HepG2 (cell line): Measurements from ENCODE around the gene MAP3K5. TPM values are rescaled to one million over a fixed set of nuclear protein-coding genes. Genes with fewer than 3 reads are reported as not detected.

ENCODE experiments used
- AKAP8 ChIP-seq: sonication (generic); formaldehyde crosslinking; IDR thresholded peaks from 2 replicates; pipeline ENCODE4 v1.5.1; 2020; ENCODE audit warnings: mild to moderate bottlenecking, missing genetic modification reagents
- ATF7 ChIP-seq, 2 experiments: fragments of 450-650 bp in 1 of 2; sonication (generic) in 1 of 2; formaldehyde crosslinking in 1 of 2; IDR thresholded peaks; 2 replicates each; pipeline versions ENCODE4 v1.4.0 to v1.6.1; 2016 to 2020; ENCODE audit warnings: antibody characterized with exemption in 1 of 2, mild to moderate bottlenecking in 1 of 2, missing genetic modification reagents in 1 of 2
- CTCF ChIP-seq: sonication (generic); formaldehyde crosslinking; IDR thresholded peaks from 2 replicates; pipeline ENCODE4 v1.5.0; 2020; ENCODE audit warnings: mild to moderate bottlenecking, missing genetic modification reagents, moderate library complexity
- HMG20A ChIP-seq: IDR thresholded peaks from 2 replicates; pipeline ENCODE4 v1.6.1; 2016; ENCODE audit warnings: borderline replicate concordance
- HNF1B ChIP-seq: sonication (generic); formaldehyde crosslinking; IDR thresholded peaks from 2 replicates; pipeline ENCODE4 v1.5.1; 2020; ENCODE audit warnings: mild to moderate bottlenecking, moderate library complexity, missing genetic modification reagents
- MIXL1 ChIP-seq: IDR thresholded peaks from 2 replicates; pipeline ENCODE4 v1.6.1; 2016
- RAD21 ChIP-seq: fragments of 450-650 bp; formaldehyde crosslinking; IDR thresholded peaks from 2 replicates; pipeline ENCODE4 v1.5.0; 2020; ENCODE audit warnings: mild to moderate bottlenecking
- RAD51 ChIP-seq: fragments of 450-650 bp; IDR thresholded peaks from 2 replicates; pipeline ENCODE4 v1.6.1; 2016; ENCODE audit warnings: borderline replicate concordance
- SALL1 ChIP-seq: sonication (generic); formaldehyde crosslinking; IDR thresholded peaks from 2 replicates; pipeline ENCODE4 v1.8.0; 2022; ENCODE audit warnings: mild to moderate bottlenecking, missing genetic modification reagents
- XRCC5 ChIP-seq: fragments of 200-400 bp; formaldehyde crosslinking; optimal IDR thresholded peaks from 2 replicates; pipeline ENCODE3; 2017; ENCODE audit warnings: mild to moderate bottlenecking, low read length
- ZFP90 ChIP-seq: sonication (generic); formaldehyde crosslinking; IDR thresholded peaks from 2 replicates; pipeline ENCODE4 v1.8.0; 2022; ENCODE audit warnings: missing genetic modification reagents, mild to moderate bottlenecking, inconsistent platforms, borderline replicate concordance
- ZNF282 ChIP-seq: fragments of 450-650 bp; IDR thresholded peaks from 2 replicates; pipeline ENCODE4 v1.6.1; 2018; ENCODE audit not compliant: partially characterized antibody
- ZNF33A ChIP-seq: sonication (generic); formaldehyde crosslinking; IDR thresholded peaks from 2 replicates; pipeline ENCODE4 v1.5.1; 2020; ENCODE audit warnings: missing genetic modification reagents, mild to moderate bottlenecking, moderate library complexity, borderline replicate concordance
- ZNF674 ChIP-seq: sonication (generic); formaldehyde crosslinking; IDR thresholded peaks from 2 replicates; pipeline ENCODE4 v1.5.0; 2020; ENCODE audit warnings: low read depth, mild to moderate bottlenecking, missing genetic modification reagents
- ZNF747 ChIP-seq: sonication (generic); formaldehyde crosslinking; IDR thresholded peaks from 2 replicates; pipeline ENCODE4 v1.8.1; 2023; ENCODE audit warnings: missing genetic modification reagents, mild to moderate bottlenecking, borderline replicate concordance
- ZNF839 ChIP-seq: sonication (generic); formaldehyde crosslinking; IDR thresholded peaks from 2 replicates; pipeline ENCODE4 v1.4.0; 2020; ENCODE audit warnings: missing genetic modification reagents, mild to moderate bottlenecking, borderline replicate concordance
- ZNF879 ChIP-seq: sonication (generic); formaldehyde crosslinking; IDR thresholded peaks from 2 replicates; pipeline ENCODE4 v1.8.1; 2023; ENCODE audit warnings: missing genetic modification reagents
- polyA plus RNA-seq, 8 experiments: library from polyadenylated mRNA; depleted of rRNA in 3 of 8; stranded (reverse) in 7 of 8; unstranded in 1 of 8; fragments of >200 nt; fragmentation: Illumina TruSeq in 4 of 8; extraction: Trizol in 4 of 8; gene quantifications; 2 replicates each; pipeline versions ENCODE4 v1.2.1 to v1.2.3, GENCODE V29; 2011 to 2016; ENCODE audit warnings: low read depth in 4 of 8, missing spikeins in 1 of 8, mixed read lengths in 1 of 8; ENCODE audit not compliant: insufficient read depth in 1 of 8
- total RNA-seq, 5 experiments: library from RNA; depleted of rRNA; stranded (reverse); fragments of >200 nt; fragmentation: Illumina TruSeq; extraction: Trizol; gene quantifications; 2 replicates each; pipeline ENCODE4 v1.2.3, GENCODE V29; 2016; ENCODE audit warnings: low read depth in 1 of 5
- TF ChIP-seq, protein P1 (sequence below): sonication (generic); formaldehyde crosslinking; IDR thresholded peaks from 2 replicates; pipeline ENCODE4 v1.9.0; 2022; ENCODE audit warnings: missing genetic modification reagents, mild to moderate bottlenecking, borderline replicate concordance
- TF ChIP-seq, protein P2 (sequence below): sonication (generic); formaldehyde crosslinking; IDR thresholded peaks from 2 replicates; pipeline ENCODE4 v1.8.1; 2023; ENCODE audit warnings: mild to moderate bottlenecking, moderate library complexity, missing genetic modification reagents
- TF ChIP-seq, protein P3 (sequence below), 2 experiments: sonication (generic) in 1 of 2; formaldehyde crosslinking in 1 of 2; IDR thresholded peaks; 2 replicates each; pipeline versions ENCODE4 v1.4.0 to v1.6.1; 2018 to 2020; ENCODE audit warnings: missing genetic modification reagents in 2 of 2, borderline replicate concordance in 1 of 2, low read depth in 1 of 2, mild to moderate bottlenecking in 1 of 2, missing biosample characterization in 1 of 2

MAP3K5 gene
- total and polyA plus RNA-seq, 2 of the 13 experiments (the other 11 are each of a cell fraction or from before 2014, with no cell fraction given) = not detected

DNA sequence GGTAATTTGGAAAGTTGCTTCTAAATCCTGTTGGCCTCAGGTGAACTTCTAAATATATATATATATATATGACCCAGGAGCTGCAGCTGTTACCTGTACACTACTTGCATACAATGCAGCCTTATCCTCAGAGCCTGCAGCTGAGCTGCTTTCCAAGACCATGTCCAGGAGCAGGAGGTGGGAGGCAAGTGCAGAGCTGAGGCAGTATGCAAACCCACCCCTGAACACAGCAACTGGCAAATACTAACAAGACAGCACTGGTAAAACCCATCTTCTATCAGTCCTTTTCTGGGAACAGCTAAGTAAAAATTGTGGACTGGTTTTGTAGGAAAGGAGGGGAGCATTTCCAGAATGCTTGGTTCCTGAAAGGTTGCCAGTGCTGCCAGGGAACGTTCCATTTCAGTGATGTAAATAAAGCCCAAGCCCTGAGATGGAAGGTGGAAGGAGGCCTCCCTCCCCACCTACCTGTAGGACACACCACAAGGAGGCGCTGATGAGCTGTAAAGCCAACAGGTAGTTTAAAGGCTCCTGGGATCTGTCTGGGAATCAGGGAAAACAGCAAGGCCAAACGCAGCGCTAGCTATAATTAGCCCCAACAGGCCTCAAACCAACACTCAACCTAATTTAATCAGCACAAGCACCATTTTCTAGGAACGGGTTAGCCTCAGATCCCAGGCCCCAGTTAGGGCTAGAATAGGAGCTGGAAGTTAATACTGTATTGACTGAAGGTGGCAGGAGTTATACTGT, 148.3 kb downstream of the MAP3K5 start (continued):
- no peak for TF ChIP-seq ZFP90 (CRISPR knock-in tag)
- TF ChIP-seq, protein P1, sequence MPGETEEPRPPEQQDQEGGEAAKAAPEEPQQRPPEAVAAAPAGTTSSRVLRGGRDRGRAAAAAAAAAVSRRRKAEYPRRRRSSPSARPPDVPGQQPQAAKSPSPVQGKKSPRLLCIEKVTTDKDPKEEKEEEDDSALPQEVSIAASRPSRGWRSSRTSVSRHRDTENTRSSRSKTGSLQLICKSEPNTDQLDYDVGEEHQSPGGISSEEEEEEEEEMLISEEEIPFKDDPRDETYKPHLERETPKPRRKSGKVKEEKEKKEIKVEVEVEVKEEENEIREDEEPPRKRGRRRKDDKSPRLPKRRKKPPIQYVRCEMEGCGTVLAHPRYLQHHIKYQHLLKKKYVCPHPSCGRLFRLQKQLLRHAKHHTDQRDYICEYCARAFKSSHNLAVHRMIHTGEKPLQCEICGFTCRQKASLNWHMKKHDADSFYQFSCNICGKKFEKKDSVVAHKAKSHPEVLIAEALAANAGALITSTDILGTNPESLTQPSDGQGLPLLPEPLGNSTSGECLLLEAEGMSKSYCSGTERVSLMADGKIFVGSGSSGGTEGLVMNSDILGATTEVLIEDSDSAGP (CRISPR knock-in tag) = no peak
- no peak for TF ChIP-seq AKAP8
- TF ChIP-seq, protein P2, sequence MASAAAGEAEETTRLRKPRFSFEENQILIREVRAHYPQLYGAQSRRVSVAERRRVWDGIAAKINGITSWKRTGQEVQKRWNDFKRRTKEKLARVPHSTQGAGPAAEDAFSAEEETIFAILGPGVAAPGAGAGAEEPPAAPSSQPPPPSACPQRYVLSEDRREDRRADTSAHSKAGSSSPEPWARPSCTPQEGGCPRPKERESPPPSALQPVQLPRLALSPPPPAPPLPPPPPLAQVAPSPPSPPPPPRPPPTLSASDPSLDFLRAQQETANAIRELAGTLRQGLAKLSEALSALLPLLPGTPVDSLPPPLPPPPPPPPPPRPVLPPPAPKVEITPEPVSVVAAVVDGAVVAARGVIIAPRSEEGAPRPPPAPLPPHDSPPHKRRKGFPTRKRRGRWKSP (CRISPR knock-in tag) = no peak
- no peak for TF ChIP-seq ATF7 (IDR thresholded peaks at IDR 0.05)
- no peak for TF ChIP-seq ATF7 (CRISPR knock-in tag; IDR thresholded peaks at IDR 0.05)
- TF ChIP-seq ZNF282 = no peak
- TF ChIP-seq RAD51 = no peak
- TF ChIP-seq, protein P3, sequence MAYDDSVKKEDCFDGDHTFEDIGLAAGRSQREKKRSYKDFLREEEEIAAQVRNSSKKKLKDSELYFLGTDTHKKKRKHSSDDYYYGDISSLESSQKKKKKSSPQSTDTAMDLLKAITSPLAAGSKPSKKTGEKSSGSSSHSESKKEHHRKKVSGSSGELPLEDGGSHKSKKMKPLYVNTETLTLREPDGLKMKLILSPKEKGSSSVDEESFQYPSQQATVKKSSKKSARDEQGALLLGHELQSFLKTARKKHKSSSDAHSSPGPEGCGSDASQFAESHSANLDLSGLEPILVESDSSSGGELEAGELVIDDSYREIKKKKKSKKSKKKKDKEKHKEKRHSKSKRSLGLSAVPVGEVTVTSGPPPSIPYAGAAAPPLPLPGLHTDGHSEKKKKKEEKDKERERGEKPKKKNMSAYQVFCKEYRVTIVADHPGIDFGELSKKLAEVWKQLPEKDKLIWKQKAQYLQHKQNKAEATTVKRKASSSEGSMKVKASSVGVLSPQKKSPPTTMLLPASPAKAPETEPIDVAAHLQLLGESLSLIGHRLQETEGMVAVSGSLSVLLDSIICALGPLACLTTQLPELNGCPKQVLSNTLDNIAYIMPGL (CRISPR knock-in tag; IDR thresholded peaks at IDR 0.05; ENCODE audit: borderline replicate concordance in 1 of 2, low read depth in 1 of 2) = 0 out of 4 replicates have a peak, but pooled peaks of 1 of the 2 experiments have one; percentile 33
- TF ChIP-seq ZNF839 = no peak
- peak; percentile 83 for TF ChIP-seq CTCF (CRISPR knock-in tag)
- TF ChIP-seq XRCC5 = peak; percentile 19
- peak; percentile 22; the same call in 1 of the 2 replicates for TF ChIP-seq HNF1B (CRISPR knock-in tag)
- 0 out of 2 replicates have a peak, but pooled peaks have one; percentile 20 for TF ChIP-seq SALL1 (CRISPR knock-in tag)
- TF ChIP-seq ZNF674 = no peak
- no peak for TF ChIP-seq ZNF879
- peak; percentile 42; the same call in 1 of the 2 replicates for TF ChIP-seq RAD21 (CRISPR knock-in tag)
- TF ChIP-seq ZNF33A (CRISPR knock-in tag) = no peak
- TF ChIP-seq ZNF747 = 0 out of 2 replicates have a peak, but pooled peaks have one; percentile 27
- TF ChIP-seq HMG20A = no peak
- 0 out of 2 replicates have a peak, but pooled peaks have one; percentile 13 for TF ChIP-seq MIXL1 (CRISPR knock-in tag)
